GM18498 (cell line): ENCODE data around the gene CFL1.
A peak's percentile ranks its signal among the peaks of the same experiment; 100 is the strongest.

Experiments
- ATAC-seq: cut with Tn5 transposase; IDR thresholded peaks from one replicate; pipeline ENCODE4 v1.9.1; 2021; ENCODE audit warnings: mild to moderate bottlenecking, moderate library complexity; ENCODE audit not compliant: unreplicated experiment

Gene CFL1

DNA sequence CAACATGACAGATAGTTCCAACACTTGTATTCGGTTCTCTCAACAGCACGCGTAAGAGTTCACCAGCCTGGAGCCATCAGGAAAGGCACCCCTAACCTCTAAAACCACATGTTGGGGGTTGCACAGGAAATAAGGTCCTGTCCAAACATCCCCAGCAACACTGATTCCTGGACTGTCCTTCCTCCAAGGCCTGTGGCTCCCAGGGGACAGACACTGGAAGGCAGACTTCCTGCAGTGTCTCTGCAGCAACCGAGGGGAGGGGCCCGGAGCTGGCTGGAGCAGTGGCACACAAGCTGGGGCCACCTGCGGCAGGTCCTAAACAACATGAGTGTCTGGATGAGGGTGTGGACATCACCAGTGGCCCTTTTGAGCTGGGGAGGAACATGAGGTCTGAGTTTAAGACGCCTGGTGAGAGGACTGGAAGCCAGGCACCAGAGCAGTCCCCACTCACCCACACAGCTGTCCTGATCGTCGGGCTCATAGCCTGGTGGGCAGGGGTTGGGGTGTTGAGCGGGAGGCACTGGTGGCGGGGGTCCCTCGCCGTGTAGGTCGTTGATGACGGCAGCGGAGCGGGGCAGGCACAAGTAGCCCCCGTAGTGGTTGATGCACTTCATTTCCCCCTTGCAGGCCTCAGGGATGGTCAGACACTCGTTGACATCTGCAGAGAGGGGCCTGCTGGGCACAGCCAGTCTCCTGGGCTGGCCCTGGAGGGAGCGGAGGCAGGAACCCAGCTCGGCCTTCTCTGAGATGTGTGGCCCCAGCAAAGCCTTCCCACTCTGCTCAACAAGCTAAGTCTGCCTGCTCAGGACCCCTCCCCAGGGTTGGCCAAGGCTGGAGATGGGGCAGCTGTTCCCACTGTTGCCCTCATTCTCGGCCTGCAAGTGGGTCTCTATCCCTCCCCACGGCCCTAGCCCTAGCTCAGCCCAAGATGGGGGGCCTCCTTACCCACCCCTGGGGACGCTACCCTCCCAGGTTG lies 13.0 kb upstream of the CFL1 start:
- ATAC-seq, result no peak

DNA sequence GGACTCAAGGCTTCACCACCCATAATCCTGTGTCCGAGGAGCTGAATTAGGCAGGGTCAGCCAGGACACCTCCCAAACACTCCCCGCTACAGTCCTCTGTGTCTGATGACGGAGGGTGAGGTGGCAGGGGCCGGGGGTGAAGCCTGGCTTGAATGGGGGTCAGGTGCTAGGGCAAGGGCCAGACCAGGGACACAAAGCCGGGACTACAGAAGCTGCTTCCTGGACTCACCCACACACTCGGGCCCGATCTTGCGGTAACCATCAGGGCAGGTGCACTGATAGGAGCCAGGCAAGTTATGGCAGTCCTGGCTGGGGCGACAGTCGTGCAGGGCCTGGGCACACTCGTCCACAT lies 12.3 kb upstream of the CFL1 start:
- ATAC-seq, result no peak

DNA sequence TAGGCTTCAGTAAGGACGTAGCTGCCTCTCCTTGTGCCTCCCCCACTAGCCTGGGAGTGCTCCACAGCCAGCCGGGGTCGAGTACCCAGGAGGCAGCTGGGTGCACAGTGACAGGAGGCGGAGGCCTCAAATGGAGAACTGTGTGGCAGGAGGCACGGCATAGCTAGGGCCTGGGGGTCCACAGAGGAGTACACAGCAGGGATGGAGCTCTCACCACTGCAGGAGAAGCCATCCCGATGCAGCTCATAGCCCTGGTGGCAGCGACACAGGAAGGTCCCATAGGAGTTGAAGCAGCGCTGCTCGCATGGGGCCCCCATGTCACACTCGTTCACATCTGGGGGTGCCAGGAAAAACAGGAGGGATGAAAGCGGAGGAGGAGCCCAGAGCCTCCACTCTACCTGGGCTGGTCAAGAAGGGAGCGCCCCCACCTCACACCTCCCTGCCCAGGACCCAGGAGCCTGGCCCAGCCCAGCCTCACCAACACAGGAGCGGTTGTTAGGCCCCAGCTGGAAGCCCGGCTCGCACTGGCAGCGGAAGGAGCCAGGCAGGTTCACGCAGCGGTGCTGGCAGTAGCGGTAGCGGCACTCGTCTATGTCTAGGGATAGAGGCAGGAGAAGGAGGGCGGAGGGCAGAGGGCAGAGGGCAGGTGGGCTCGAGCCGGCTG lies 11.8 kb upstream of the CFL1 start:
- ATAC-seq, result no peak

DNA sequence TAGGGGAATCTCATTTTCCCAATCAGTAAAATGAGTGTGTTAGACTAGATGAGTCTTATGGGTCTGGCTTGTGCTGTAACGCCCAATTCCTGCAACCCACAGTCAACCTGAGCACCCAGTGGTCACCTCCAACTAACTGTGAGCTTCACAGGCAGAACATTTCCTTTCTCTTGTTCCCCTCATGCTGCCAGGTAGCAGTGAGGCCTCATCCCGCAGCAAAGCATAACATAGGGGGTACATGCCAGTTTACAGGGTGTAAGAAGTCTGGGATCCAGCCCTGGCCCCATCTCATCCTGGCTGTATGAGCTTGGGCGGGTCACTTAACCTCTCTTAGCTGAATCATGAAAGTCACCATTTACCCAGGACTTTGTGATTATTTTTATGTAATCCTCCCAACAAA lies 10.9 kb upstream of the CFL1 start:
- no peak for ATAC-seq

DNA sequence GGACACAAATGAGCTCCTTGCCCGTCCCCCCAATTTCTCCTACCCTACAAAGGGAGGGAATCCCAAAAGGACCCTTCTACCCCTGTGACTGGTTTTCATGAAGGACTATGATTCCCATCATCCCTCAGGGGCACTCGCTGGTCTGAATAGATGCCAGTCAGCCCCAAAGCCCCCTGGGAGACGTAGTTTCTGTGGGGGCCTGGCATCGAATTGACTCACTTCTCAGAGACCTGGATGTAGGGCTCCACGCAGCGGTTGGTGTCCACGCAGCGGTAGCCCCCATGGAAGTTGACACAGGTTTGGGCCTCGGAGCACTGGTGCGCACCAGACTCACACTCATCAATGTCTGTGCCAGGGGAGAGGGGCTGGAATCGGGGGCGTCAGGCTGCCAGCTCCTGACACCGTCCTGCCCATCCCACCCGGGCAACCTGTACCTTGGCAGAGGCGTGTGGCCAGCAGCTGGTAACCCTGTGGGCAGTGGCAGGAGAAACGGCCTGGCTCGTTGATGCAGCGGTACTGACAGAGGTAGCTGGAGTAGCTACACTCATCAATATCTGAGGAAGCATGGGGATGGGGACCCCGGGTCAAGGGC lies 10.2 kb upstream of the CFL1 start:
- no peak for ATAC-seq

DNA sequence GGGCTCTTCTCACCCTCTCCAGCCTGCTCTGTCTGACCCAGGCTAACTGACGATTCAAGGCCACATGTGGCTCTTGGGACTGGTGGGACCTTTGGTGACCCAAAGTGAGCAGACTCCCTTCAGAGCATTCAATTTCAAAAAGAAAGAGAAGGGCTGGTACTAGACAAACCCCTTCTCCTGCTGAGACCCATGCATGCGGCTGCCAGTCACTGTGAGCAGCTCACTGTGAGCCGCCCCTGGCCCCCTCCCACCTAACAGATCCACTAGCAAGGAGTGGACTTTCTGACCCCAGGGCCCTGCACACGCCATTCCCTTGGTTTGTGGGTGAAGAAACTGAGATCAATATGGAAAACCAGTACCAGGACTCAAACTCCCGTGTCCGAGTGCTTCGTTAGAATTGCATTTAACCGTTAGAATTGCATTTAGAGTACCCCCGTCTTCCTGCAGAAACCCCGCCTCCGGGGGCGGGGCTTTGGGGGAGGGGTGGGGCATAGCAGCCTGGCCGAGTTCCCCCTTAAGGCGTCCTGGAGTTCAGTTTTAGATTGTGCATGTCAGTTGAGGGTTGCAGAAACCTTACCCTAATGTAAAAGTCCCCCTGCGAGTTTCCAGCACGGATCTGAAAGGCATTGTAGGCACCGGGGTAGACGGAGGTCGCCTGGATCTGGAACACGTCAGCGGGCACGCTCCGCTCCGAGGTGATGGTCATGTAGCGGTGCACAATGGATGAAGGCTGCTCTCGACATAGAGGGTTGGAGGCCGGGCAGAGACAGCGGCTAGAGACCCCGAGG lies 9.5 kb upstream of the CFL1 start:
- ATAC-seq, result no peak

DNA sequence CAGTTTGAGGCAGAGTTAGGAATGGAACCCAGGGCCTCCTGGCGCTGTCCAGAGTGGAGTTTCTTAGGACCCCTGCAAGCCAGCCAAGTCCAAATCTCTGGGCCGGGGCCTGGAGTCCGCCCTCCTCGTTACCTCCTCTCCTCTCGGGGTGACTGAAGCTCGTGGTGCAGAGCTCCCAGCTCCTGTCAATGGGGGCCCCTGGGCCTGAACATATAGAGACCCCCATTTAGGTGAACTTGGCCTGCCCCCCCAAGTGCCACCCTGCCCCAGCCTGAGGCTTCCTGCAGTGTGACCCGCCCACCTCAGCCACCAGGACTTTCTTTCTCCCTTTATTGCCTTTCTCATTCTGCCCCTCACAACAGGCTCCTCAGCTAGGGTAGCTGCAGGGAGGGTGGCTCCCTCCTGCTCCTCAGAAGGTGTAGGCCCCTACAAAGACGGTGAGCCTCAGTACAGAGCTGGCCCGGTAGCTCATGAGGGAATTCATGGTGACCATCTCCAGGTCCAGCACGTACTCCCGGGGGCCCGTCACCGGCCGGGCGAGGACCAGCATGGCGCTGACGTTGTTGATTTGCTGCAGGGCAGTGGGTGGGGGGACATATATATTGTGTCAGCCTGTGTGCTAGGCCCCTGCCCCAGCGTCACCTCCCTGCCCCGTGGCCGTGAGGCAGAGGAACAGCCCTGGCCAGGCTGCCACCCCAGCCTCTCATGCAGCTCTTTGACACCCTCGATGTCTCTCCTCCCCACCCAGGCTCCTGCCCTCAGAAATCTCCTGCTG lies 8.7 kb upstream of the CFL1 start:
- ATAC-seq, result no peak

DNA sequence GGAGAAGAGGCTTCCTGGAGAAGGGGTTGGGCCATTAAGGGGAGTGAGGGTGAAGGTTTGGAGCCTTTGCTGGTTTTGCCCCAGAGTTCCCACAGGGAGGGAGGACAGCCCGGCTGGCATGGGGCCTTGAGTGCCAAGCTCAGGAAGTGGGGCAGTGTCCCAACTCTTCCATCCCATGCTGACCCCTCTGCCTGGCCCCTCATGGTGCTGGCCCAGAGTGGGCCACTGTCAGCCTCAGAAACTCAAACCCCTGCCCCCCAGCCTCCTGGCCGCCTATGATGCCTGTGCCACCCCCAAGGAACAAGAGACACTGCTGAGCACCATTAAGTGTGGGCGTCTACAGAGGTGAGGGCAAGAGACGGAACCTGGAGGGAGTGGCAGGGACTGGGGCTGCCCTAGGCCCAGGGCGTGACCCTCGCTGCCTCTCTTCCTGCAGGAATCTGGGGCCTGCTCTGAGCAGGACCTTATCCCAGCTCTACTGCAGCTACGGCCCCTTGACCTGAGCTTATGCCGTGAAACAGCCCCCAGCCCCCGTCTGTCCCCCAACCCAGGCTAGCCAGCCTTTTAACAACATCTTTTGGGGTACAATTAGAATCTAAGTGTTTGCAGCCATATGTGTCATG lies 7.7 kb upstream of the CFL1 start:
- ATAC-seq, result no peak

DNA sequence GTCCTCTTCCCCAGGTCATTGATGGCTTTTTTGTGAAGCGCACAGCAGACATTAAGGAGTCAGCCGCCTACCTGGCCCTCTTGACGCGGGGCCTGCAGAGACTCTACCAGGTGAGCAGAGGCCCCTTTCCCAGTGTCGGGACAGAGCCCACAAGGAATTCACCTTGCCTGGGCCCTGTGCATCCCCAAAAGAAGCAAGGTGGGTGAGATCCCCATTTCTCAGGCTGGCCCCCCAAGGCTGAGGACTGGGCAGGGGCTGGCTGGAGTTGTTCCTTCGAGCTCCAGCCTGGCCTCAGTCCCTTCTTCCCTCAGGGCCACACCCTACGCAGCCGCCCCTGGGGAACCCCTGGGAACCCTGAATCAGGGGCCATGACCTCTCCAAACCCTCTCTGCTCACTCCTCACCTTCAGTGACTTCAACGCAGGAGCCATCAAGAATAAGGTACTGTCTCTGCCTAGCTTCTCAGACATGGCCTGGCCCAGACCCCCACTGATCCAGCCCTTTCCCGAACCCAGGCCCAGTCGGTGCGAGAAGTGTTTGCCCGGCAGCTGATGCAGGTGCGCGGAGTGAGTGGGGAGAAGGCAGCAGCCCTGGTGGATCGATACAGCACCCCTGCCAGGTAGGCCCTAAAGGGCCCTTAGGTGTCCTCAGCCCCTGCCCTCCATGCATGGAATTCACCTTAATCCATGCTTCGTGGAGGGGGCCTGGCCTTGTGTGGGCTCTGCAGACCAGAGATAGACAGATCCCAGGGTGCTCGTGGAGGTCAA lies 6.9 kb upstream of the CFL1 start:
- no peak for ATAC-seq

DNA sequence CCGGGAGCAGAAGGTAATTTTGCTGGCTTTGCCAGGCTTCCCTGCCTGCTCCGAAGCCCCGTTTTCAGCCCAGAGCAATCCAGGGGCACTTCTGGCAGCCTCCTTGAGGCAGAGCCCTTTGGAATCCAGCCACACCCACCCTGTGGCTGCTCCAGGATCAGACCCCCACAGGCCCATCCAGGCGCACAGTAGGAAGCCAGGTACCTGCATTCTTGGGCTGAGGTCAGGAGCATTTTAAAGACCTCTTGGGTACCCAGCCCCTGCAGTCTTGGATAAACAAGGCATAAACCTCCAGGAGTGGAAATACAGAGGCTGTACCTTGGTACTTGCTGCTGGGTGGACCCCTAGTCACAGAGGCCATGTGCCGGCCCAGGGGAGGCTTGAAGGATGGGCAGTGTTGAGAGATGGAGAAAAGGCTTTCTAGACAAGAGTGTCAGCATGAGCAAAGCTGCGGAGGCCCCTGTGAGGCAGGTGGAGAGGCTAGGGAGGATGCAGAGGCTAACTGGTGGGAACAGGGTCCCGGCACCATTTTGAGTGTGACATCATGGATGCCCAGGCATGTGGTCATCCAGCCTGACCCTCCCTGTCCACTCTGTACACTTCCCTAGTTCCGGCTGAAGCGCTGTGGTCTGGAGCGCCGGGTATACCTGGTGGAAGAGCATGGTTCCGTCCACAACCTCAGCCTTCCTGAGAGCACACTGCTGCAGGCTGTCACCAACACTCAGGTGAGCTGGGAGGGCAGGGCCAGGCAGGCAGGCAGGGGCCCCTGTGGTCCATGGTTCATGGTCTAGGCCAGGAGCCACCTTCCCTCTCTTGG lies 6.1 kb upstream of the CFL1 start:
- ATAC-seq, result no peak

DNA sequence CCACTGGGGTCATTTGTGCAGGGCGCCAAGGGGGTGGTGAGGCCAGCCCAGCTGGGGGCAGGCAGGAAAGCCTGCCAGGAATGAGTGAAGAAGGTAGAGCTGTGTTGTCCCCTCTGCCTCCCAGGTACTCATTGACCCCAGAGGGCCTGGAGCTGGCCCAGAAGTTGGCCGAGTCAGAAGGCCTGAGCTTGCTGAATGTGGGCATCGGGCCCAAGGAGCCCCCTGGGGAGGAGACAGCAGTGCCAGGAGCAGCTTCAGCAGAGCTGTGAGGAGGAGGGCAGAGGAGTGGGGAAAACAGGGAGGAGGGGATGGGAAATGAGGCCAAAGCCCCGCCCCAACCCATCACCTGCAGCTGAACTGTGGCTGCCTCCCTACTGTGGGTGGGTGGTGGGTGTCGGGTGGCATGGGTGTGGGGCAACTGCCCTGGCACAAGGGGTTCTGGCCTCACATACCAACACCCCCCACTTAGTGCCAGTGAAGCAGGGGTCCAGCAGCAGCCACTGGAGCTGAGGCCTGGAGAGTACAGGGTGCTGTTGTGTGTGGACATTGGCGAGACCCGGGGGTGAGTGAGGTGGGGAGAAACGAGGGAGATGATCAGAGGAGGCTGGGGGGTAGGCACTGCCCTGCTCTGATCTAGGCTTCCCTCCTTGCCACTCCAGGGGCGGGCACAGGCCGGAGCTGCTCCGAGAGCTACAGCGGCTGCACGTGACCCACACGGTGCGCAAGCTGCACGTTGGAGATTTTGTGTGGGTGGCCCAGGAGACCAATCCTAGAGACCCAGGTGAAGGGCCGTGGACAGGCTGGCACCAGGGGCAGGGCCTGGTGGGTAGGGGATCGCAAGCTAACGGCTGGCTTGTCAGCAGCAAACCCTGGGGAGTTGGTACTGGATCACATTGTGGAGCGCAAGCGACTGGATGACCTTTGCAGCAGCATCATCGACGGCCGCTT lies 5.2 kb upstream of the CFL1 start:
- no peak for ATAC-seq

DNA sequence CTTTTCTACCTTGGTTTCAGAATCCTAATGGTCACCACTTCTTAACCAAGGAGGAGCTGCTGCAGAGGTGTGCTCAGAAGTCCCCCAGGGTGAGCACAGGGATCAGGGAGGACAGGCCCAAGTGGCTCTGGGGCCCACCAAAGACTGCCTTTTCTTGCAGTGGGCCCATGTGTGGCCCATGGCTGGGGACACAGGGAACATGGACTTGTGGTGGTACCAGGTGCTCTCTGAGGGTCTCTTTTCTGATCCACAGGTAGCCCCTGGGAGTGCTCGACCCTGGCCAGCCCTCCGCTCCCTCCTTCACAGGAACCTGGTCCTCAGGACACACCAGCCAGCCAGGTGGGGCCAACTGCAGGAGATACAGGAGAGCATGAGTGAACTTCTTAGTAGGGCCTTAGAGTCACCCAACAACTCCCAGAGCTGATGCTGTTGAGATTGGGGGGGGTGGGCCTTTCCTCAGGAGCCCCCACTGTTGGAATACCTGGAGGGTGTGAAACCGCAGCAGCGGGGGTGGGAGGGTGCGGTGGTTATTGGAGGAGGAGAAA lies 4.3 kb upstream of the CFL1 start:
- ATAC-seq, result no peak

DNA sequence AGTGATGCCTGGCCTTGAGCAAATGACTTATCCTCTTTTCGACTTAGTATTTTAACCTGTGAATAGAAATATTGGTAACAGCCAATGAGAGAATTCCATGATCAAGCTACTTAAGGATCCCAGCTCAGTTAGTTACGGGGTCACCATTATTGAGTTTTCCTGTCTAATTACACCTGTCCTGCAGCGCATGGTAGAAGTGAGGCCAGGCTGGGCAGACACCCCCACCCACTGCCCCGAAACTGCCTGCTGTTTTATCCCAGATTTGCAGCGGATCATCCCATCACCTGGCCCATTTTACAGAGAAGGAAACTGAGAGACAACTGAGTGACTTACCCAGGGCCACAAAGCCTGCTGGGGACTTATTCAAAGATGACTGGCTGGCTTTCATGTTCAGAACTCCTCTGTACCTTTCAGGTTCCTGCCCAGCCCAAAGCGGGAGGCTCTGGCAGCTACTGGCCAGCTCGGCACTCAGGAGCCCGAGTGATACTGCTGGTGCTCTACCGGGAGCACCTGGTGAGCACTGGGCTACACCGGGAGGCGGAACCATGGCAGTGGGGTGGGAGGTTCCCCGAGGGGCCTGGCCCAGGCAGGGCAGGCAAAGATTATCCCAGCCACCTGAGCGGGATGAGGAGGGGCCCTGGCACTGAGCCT lies 3.7 kb upstream of the CFL1 start:
- ATAC-seq, result no peak

DNA sequence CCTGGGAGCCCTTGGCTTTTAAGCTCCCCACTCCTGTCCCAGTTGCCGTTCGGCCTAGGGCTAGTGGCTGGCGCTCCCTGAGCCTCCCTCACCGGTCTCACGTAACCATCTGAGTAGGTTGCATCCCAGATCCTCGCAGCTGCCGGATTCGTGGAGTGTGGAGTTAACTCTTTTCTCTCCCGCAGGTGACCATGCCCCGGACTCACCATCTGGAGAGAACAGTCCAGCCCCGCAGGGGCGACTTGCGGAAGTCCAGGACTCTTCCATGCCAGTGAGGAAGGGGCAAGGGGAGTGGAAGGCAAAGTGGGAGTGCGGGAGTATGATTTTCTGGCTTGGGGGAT lies 3.2 kb upstream of the CFL1 start:
- no peak for ATAC-seq

DNA sequence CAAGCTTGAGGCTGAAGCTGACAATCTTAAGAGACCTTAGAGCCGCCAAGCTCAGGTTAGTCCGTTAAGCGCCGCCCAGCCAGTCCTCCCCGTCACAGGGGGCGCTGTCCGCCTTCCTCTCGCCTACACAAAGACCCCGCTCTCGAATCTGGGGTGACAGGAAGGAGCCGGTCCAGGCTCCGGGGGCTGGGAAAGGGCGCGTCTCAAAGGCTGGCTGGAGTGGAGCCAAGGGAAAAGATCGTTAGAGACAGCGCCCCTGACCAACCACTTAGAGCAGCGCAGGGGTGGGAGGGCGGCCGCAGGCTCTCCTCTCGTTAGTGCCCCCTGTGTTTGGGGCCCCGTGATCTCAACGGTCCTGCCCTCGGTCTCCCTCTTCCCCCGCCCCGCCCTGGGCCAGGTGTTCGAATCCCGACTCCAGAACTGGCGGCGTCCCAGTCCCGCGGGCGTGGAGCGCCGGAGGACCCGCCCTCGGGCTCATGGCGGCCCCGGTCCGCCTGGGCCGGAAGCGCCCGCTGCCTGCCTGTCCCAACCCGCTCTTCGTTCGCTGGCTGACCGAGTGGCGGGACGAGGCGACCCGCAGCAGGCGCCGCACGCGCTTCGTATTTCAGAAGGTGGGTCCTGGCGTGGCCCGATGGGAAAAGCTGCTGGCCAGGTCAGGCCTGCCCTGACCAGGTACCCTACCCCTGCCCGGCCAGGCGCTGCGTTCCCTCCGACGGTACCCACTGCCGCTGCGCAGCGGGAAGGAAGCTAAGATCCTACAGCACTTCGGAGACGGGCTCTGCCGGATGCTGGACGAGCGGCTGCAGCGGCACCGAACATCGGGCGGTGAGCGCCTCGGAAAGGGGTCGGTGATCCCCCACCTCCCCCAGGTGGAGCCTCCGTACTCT lies 2.5 kb upstream of the CFL1 start, which contains the start of gene MUS81:
MUS81 (plus strand) TSS at position 156 of the 887 bp plus-strand sequence; CDS start at position 477, 321 bp downstream.
- peak; percentile 28 for ATAC-seq
